K562 (cell line): ENCODE measurements around the gene C1orf50. TPM values are rescaled to one million over a fixed set of nuclear protein-coding genes. Genes with fewer than 3 reads are reported as not detected.

ENCODE experiments used
- CREM ChIP-seq: IDR thresholded peaks from 2 replicates; pipeline ENCODE4 v1.6.1; 2014; ENCODE audit warnings: antibody characterized with exemption, low read depth
- ETV5 ChIP-seq: sonication (generic); formaldehyde crosslinking; IDR thresholded peaks from 2 replicates; pipeline ENCODE4 v1.4.0; 2020; ENCODE audit warnings: low read depth, mild to moderate bottlenecking, missing genetic modification reagents
- FOSL1 ChIP-seq: fragments of 200-800 bp; sonication (Bioruptor generic); conservative IDR thresholded peaks from 2 replicates; pipeline ENCODE4 v1.6.1; 2016; ENCODE audit warnings: missing genetic modification characterization, missing compliant biosample characterization
- HDAC1 ChIP-seq, 2 experiments: fragments of 450-650 bp; IDR thresholded peaks; 2 replicates each; pipeline ENCODE4 v1.6.1; 2016 to 2017; ENCODE audit warnings: inconsistent platforms in 1 of 2, mild to moderate bottlenecking in 1 of 2, moderate library complexity in 1 of 2
- HOXB6 ChIP-seq: fragments of 250-450 bp; sonication (Bioruptor Pico); IDR thresholded peaks from 2 replicates; pipeline ENCODE4 v1.5.1; 2022; ENCODE audit warnings: mild to moderate bottlenecking, borderline replicate concordance
- polyA plus RNA-seq, 8 experiments: library from polyadenylated mRNA; depleted of rRNA in 4 of 8; stranded (reverse) in 5 of 8; unstranded in 3 of 8; fragments of >200 nt; fragmentation: Nextera tagmentation in 2 of 8; fragmentation: Illumina TruSeq in 1 of 8; extraction: Ambion mirVana in 2 of 8; extraction: Trizol in 1 of 8; gene quantifications; 2 replicates each; pipeline versions ENCODE4 v1.2.1 to v1.2.3, GENCODE V29; 2011 to 2014; ENCODE audit warnings: inconsistent platforms in 1 of 8, missing spikeins in 1 of 8
- total RNA-seq, 7 experiments: library from RNA; depleted of rRNA in 6 of 7; stranded (reverse); fragments of >200 nt in 6 of 7; fragmentation: Illumina TruSeq in 2 of 7; extraction: Trizol in 2 of 7; gene quantifications; 2 replicates each; pipeline versions ENCODE4 v1.2.1 to v1.2.3, GENCODE V29; 2011 to 2021; ENCODE audit warnings: low replicate concordance in 1 of 7
- TF ChIP-seq, protein P1 (sequence below): fragments of 250-450 bp; sonication (Bioruptor Pico); IDR thresholded peaks from 2 replicates; pipeline ENCODE4 v1.8.0; 2021; ENCODE audit warnings: moderate library complexity, mild to moderate bottlenecking, inconsistent platforms
- TF ChIP-seq, protein P2 (sequence below): fragments of 250-450 bp; sonication (Bioruptor Pico); IDR thresholded peaks from 2 replicates; pipeline ENCODE4 v1.5.0; 2020; ENCODE audit warnings: mild to moderate bottlenecking, borderline replicate concordance
- TF ChIP-seq, protein P3 (sequence below), 2 experiments: fragments of 450-650 bp in 1 of 2; sonication (generic) in 1 of 2; formaldehyde crosslinking in 1 of 2; IDR thresholded peaks; 2 replicates each; pipeline versions ENCODE4 v1.7.1 to v1.9.0; 2016 to 2022; ENCODE audit warnings: inconsistent platforms in 1 of 2, mild to moderate bottlenecking in 1 of 2, missing genetic modification reagents in 1 of 2
- TF ChIP-seq, protein P4 (sequence below), 2 experiments: fragments of 450-650 bp; conservative IDR thresholded peaks; 2 replicates each; pipeline ENCODE4 v1.6.1; 2017; ENCODE audit warnings: mild to moderate bottlenecking in 2 of 2, moderate library complexity in 2 of 2

The C1orf50 gene
- total and polyA plus RNA-seq, 9 of the 15 experiments (the other 6 are each of a cell fraction or from before 2014, with no cell fraction given) = 0.55 to 13.9 (median 5.2) TPM

DNA sequence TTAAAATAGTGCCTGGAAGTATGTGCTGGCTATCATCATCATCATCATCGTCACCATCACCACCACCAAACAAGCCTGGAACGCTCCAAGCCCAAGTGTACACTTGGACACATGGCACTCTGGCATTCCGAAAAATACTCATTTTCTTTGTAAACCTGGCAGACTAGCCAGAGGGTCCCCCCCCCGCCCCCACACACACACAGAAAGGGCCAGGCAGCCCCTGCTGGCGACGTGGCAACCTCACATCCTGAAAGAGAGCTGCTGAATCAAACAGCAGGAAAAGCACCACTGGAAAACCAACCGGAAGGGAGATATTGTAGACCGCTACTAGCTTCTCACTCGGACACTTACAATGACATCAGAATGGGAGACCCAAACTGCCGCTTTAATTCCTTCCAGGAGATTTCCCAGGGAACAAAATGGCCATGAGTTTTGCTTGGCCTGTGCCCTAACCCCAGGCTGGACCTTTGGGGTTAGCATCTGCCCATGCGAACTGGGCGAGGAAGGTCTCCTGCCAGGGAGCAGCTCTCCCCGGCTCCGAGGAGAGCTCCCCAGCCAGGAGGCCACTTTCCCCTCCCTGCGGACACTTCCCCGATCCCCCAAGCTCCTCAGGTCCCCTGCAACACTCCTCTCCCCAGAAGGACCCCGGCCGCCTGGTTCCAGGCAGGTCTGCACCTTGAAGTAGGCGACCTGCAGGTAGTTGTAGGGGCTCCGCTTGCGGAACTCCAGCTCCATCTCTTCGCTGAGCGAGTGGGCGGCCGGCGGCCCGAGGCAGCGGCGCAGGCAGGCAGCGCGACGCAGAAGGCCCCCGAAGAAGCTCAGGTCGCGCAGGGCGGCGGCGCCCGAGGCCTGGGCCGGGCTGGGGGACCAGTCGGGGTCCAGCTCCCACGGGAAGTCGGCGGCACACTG is 963 bp upstream of the C1orf50 start (continued):
- TF ChIP-seq, protein P1, sequence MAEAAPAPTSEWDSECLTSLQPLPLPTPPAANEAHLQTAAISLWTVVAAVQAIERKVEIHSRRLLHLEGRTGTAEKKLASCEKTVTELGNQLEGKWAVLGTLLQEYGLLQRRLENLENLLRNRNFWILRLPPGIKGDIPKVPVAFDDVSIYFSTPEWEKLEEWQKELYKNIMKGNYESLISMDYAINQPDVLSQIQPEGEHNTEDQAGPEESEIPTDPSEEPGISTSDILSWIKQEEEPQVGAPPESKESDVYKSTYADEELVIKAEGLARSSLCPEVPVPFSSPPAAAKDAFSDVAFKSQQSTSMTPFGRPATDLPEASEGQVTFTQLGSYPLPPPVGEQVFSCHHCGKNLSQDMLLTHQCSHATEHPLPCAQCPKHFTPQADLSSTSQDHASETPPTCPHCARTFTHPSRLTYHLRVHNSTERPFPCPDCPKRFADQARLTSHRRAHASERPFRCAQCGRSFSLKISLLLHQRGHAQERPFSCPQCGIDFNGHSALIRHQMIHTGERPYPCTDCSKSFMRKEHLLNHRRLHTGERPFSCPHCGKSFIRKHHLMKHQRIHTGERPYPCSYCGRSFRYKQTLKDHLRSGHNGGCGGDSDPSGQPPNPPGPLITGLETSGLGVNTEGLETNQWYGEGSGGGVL (CRISPR knock-in tag) = no peak
- peak; percentile 86 for TF ChIP-seq ETV5
- TF ChIP-seq, protein P2, sequence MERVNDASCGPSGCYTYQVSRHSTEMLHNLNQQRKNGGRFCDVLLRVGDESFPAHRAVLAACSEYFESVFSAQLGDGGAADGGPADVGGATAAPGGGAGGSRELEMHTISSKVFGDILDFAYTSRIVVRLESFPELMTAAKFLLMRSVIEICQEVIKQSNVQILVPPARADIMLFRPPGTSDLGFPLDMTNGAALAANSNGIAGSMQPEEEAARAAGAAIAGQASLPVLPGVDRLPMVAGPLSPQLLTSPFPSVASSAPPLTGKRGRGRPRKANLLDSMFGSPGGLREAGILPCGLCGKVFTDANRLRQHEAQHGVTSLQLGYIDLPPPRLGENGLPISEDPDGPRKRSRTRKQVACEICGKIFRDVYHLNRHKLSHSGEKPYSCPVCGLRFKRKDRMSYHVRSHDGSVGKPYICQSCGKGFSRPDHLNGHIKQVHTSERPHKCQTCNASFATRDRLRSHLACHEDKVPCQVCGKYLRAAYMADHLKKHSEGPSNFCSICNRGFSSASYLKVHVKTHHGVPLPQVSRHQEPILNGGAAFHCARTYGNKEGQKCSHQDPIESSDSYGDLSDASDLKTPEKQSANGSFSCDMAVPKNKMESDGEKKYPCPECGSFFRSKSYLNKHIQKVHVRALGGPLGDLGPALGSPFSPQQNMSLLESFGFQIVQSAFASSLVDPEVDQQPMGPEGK (CRISPR knock-in tag) = no peak
- TF ChIP-seq FOSL1 (tag) = no peak; the same call in 1 of the 2 replicates
- TF ChIP-seq, protein P3, sequence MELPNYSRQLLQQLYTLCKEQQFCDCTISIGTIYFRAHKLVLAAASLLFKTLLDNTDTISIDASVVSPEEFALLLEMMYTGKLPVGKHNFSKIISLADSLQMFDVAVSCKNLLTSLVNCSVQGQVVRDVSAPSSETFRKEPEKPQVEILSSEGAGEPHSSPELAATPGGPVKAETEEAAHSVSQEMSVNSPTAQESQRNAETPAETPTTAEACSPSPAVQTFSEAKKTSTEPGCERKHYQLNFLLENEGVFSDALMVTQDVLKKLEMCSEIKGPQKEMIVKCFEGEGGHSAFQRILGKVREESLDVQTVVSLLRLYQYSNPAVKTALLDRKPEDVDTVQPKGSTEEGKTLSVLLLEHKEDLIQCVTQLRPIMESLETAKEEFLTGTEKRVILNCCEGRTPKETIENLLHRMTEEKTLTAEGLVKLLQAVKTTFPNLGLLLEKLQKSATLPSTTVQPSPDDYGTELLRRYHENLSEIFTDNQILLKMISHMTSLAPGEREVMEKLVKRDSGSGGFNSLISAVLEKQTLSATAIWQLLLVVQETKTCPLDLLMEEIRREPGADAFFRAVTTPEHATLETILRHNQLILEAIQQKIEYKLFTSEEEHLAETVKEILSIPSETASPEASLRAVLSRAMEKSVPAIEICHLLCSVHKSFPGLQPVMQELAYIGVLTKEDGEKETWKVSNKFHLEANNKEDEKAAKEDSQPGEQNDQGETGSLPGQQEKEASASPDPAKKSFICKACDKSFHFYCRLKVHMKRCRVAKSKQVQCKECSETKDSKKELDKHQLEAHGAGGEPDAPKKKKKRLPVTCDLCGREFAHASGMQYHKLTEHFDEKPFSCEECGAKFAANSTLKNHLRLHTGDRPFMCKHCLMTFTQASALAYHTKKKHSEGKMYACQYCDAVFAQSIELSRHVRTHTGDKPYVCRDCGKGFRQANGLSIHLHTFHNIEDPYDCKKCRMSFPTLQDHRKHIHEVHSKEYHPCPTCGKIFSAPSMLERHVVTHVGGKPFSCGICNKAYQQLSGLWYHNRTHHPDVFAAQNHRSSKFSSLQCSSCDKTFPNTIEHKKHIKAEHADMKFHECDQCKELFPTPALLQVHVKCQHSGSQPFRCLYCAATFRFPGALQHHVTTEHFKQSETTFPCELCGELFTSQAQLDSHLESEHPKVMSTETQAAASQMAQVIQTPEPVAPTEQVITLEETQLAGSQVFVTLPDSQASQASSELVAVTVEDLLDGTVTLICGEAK (IDR thresholded peaks at IDR 0.05) = peak; percentile 25; the same call in 1 of the 2 replicates
- TF ChIP-seq, protein P3 (CRISPR knock-in tag; IDR thresholded peaks at IDR 0.05) = no peak
- no peak for TF ChIP-seq HOXB6 (CRISPR knock-in tag)
- TF ChIP-seq HDAC1 (IDR thresholded peaks at IDR 0.05) = peak; percentile 48 to 54; a peak in 1 of 4 replicates
- TF ChIP-seq, protein P4, sequence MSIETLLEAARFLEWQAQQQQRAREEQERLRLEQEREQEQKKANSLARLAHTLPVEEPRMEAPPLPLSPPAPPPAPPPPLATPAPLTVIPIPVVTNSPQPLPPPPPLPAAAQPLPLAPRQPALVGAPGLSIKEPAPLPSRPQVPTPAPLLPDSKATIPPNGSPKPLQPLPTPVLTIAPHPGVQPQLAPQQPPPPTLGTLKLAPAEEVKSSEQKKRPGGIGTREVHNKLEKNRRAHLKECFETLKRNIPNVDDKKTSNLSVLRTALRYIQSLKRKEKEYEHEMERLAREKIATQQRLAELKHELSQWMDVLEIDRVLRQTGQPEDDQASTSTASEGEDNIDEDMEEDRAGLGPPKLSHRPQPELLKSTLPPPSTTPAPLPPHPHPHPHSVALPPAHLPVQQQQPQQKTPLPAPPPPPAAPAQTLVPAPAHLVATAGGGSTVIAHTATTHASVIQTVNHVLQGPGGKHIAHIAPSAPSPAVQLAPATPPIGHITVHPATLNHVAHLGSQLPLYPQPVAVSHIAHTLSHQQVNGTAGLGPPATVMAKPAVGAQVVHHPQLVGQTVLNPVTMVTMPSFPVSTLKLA (conservative IDR thresholded peaks at IDR 0.05) = peak; percentile 56 to 69; a peak in 3 of 4 replicates
- TF ChIP-seq CREM = 0 out of 2 replicates have a peak, but pooled peaks have one; percentile 59
